Keratinocyte (primary cell): ENCODE measurements around the gene NDUFS4. TPM values are rescaled to one million over a fixed set of nuclear protein-coding genes. Genes with fewer than 3 reads are reported as not detected.

ENCODE experiments used
- DNase-seq: peaks from one replicate; pipeline ENCODE4 v3.0.0-alpha.2; 2011; ENCODE audit warnings: low read depth, missing footprints, low spot score
- FAIRE-seq: peaks from 2 replicates; lab custom pipeline; 2011; peaks lifted over from hg19 to GRCh38; lab: Jason Lieb, UNC
- H2AFZ ChIP-seq: 2 replicates; pipeline ENCODE4 v1.6.0; 2012; ENCODE audit warnings: low read length, control low read depth, inconsistent platforms; ENCODE audit not compliant: control insufficient read depth
- H3K27ac ChIP-seq: 2 replicates; pipeline ENCODE4 v1.5.1; 2011; ENCODE audit warnings: low read length; ENCODE audit not compliant: control insufficient read depth, insufficient read depth
- H3K27me3 ChIP-seq: 3 replicates; pipeline ENCODE4 v1.6.0; 2011; ENCODE audit warnings: low read length; ENCODE audit not compliant: control insufficient read depth, insufficient read depth; ENCODE audit errors: extremely low read depth
- H3K36me3 ChIP-seq, 2 experiments: 2 replicates in 1 of 2; 3 replicates in 1 of 2; pipeline ENCODE4 v1.5.1; 2011; ENCODE audit warnings: low read length in 2 of 2, mild to moderate bottlenecking in 1 of 2; ENCODE audit not compliant: control insufficient read depth in 2 of 2, insufficient read depth in 2 of 2; ENCODE audit errors: extremely low read depth in 1 of 2
- H3K4me1 ChIP-seq: 3 replicates; pipeline ENCODE4 v1.5.1; 2011; ENCODE audit warnings: low read length; ENCODE audit not compliant: control insufficient read depth, insufficient read depth; ENCODE audit errors: extremely low read depth
- H3K4me2 ChIP-seq: 3 replicates; pipeline ENCODE4 v1.6.0; 2011; ENCODE audit warnings: low read depth, low read length; ENCODE audit not compliant: control insufficient read depth, insufficient read depth; ENCODE audit errors: extremely low read depth
- H3K4me3 ChIP-seq, 3 experiments: fragments of 200-600 bp in 1 of 3; sonication (generic) in 1 of 3; 2 replicates in 2 of 3; 3 replicates in 1 of 3; pipeline ENCODE4 v1.5.1; 2011 to 2016; ENCODE audit warnings: low read length in 3 of 3, mild to moderate bottlenecking in 3 of 3, control low read depth in 2 of 3, inconsistent platforms in 1 of 3, low read depth in 1 of 3, mixed read lengths in 1 of 3, mixed run types in 1 of 3, moderate library complexity in 1 of 3; ENCODE audit not compliant: control insufficient read depth in 2 of 3, insufficient read depth in 2 of 3; ENCODE audit errors: extremely low read depth in 1 of 3
- H3K79me2 ChIP-seq: 2 replicates; pipeline ENCODE4 v1.6.0; 2012; ENCODE audit warnings: low read length; ENCODE audit not compliant: control insufficient read depth, insufficient read depth
- H3K9ac ChIP-seq: 3 replicates; pipeline ENCODE4 v1.6.0; 2011; ENCODE audit warnings: low read length; ENCODE audit not compliant: control insufficient read depth, insufficient read depth; ENCODE audit errors: extremely low read depth
- H3K9me1 ChIP-seq: 3 replicates; pipeline ENCODE4 v1.6.0; 2011; ENCODE audit warnings: low read length; ENCODE audit not compliant: control insufficient read depth, insufficient read depth; ENCODE audit errors: extremely low read depth
- H3K9me3 ChIP-seq: 2 replicates; pipeline ENCODE4 v1.5.1; 2012; ENCODE audit warnings: low read depth, low read length; ENCODE audit not compliant: control insufficient read depth
- H4K20me1 ChIP-seq: 3 replicates; pipeline ENCODE4 v1.6.0; 2011; ENCODE audit warnings: low read length; ENCODE audit not compliant: control insufficient read depth, insufficient read depth; ENCODE audit errors: extremely low read depth
- CTCF ChIP-seq, 3 experiments: IDR thresholded peaks in 1 of 3; conservative IDR thresholded peaks in 1 of 3; optimal IDR thresholded peaks in 1 of 3; 2 replicates in 2 of 3; 3 replicates in 1 of 3; pipeline versions ENCODE3 to v1.5.1; 2011; ENCODE audit warnings: low read length in 3 of 3, mild to moderate bottlenecking in 3 of 3, moderate library complexity in 2 of 3, control low read depth in 1 of 3, inconsistent platforms in 1 of 3; ENCODE audit not compliant: insufficient read depth in 2 of 3; ENCODE audit errors: extremely low read depth in 1 of 3
- EZH2 ChIP-seq: IDR thresholded peaks from one replicate; pipeline ENCODE4 v1.6.1; 2012; ENCODE audit warnings: inconsistent platforms, mild to moderate bottlenecking, low read length, moderate library complexity
- dilution Hi-C: fragments of 300-500 bp; cut with MboI; formaldehyde crosslinking; loops from one replicate; pipeline ENCODE4 v1.7.0; 2020; ENCODE audit warnings: low sequenced_read_pairs; ENCODE audit not compliant: extremely low pct_ligation_motif_present
- polyA minus RNA-seq, 3 experiments: library from RNA; depleted of rRNA, polyadenylated mRNA; stranded (reverse); fragments of >200 nt; gene quantifications; 1 replicate in 1 of 3; 2 replicates in 1 of 3; 3 replicates in 1 of 3; pipeline ENCODE4 v1.2.3, GENCODE V29; 2011
- polyA plus RNA-seq, 5 experiments: library from polyadenylated mRNA; depleted of rRNA in 3 of 5; stranded (reverse) in 3 of 5; stranded (forward) in 1 of 5; unstranded in 1 of 5; fragments of >200 nt; gene quantifications; 1 replicate in 1 of 5; 2 replicates in 3 of 5; 3 replicates in 1 of 5; pipeline versions ENCODE4 v1.2.1 to v1.2.3, GENCODE V29; 2011 to 2012; ENCODE audit warnings: missing spikeins in 2 of 5, low read depth in 1 of 5, low replicate concordance in 1 of 5

NDUFS4 gene
- polyA plus RNA-seq (69.3 to 118 TPM (median 102 TPM) in 3 replicates), polyA minus RNA-seq (27.5 to 36.2 TPM (median 27.7 TPM) in 3 replicates)
- polyA plus RNA-seq (2011; ENCODE audit: low read depth): 108 TPM
- polyA plus RNA-seq (2011; cell fraction: cytosol; rRNA removed): 55.7 and 92.6 TPM in 2 replicates
- 28.3 and 56.6 TPM in 2 replicates for polyA plus RNA-seq (2011; cell fraction: nucleus; rRNA removed)
- polyA plus RNA-seq (2012; ENCODE audit: low replicate concordance): 65.3 and 89.2 TPM in 2 replicates
- polyA minus RNA-seq (2011; cell fraction: cytosol; rRNA and poly(A)+ RNA removed): 58.1 TPM
- 10.9 and 21.3 TPM in 2 replicates for polyA minus RNA-seq (2011; cell fraction: nucleus; rRNA and poly(A)+ RNA removed)

DNA sequence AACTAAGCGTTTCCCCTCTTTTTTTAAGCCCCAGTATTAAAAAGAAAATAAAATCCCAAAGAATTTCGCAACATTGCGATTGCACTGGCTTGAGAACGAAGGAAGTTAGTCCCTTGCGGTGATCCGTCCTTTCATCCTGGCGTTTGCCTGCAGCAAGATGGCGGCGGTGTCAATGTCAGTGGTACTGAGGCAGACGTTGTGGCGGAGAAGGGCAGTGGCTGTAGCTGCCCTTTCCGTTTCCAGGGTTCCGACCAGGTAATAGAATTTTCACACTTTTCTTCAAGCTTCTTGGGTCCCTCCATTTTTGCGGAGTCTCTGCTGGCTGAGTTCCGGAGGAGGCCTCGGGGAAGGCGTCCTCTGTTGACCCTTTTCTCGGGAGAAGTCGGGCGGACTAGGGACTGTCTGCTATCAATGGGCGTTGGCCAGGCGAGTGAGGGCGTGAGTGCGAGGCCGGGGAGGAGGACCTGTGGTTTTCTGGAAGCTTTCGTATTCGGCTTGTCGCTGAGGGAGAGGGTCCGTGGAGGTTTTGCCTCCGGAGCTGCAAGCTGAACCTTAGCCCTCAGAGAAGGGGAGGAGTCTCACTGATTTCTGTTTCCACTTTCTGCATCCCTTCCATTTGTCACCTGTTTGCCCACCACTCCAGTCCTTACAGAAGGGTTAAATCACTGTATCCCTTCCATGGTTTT lies at the start of gene NDUFS4:
TSS of gene NDUFS4 (plus strand) at position 134 of the 686 bp plus-strand sequence. CDS start at position 158, 24 bp downstream.
- Histone ChIP-seq H3K27ac (peak within 1 kb of the TSS; percentile 93), H3K9me3 (no peaks in the 10 kb centered on the region), H3K79me2 (peaks cover 51% of the 10 kb centered on the region), H2AFZ (peak within 1 kb of the TSS; percentile 100), H4K20me1 (no peaks in the 10 kb centered on the region), H3K36me3 (no peaks in the 10 kb centered on the region), H3K27me3 (no peaks in the 10 kb centered on the region), H3K9ac (peak within 1 kb of the TSS; percentile 94), H3K9me1 (no peaks in the 10 kb centered on the region), H3K4me1 (peaks cover 6% of the 10 kb centered on the region), H3K4me3 (peak within 1 kb of the TSS; percentile 82 to 98 (median 98)), H3K4me2 (peak within 1 kb of the TSS; percentile 99)
- FAIRE-seq (peak; percentile 90), DNase-seq (peak; percentile 25)
- dilution Hi-C loops: no loop called here
- TF ChIP-seq CTCF (optimal IDR thresholded peaks at IDR 0.05 in 1 of 3, IDR thresholded peaks at IDR 0.05 in 1 of 3, conservative IDR thresholded peaks at IDR 0.05 in 1 of 3; ENCODE audit: extremely low read depth in 1 of 3, insufficient read depth in 2 of 3, low read length in 3 of 3) (no peak), EZH2 (no peak)

DNA sequence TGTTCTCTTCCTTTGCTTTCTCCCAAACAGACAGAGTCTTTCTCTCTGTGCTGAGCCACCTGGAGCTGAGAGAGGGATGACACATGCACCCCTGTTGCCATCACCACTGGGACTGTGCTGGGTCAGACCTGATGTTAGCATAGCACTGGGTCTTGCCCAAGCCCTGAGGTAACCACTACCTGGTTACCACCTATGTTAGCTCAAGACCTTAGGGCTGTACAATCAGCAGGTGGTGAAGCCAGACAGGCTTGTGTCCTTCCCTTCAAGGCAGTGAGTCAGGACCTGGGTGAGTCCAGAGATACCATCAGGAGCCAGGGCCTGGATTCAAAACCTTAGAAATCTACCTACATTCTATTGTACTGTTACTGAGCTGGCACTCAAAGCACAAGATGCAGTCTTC lies 47.9 kb upstream of the NDUFS4 start:
- peak; percentile 53 for DNase-seq
- no peaks in the 10 kb centered on the region for H4K20me1 ChIP-seq
- no peak overlapping the region for H3K27ac ChIP-seq
- TF ChIP-seq EZH2: no peak
- no peak for TF ChIP-seq CTCF (optimal IDR thresholded peaks at IDR 0.05 in 1 of 3, IDR thresholded peaks at IDR 0.05 in 1 of 3, conservative IDR thresholded peaks at IDR 0.05 in 1 of 3; ENCODE audit: extremely low read depth in 1 of 3, insufficient read depth in 2 of 3, low read length in 3 of 3)
- peak; percentile 79 for FAIRE-seq
- H2AFZ ChIP-seq: no peak overlapping the region
- no peaks in the 10 kb centered on the region for H3K79me2 ChIP-seq
- dilution Hi-C loops: no loop called here
- H3K27me3 ChIP-seq: no peaks in the 10 kb centered on the region
- H3K9me1 ChIP-seq: no peaks in the 10 kb centered on the region
- H3K9me3 ChIP-seq: peaks cover 2% of the 10 kb centered on the region
- no peak overlapping the region for H3K9ac ChIP-seq
- peaks cover 9% of the 10 kb centered on the region for H3K4me1 ChIP-seq
- H3K36me3 ChIP-seq: no peaks in the 10 kb centered on the region
- no peak overlapping the region for H3K4me3 ChIP-seq
- H3K4me2 ChIP-seq: no peak overlapping the region
